ENCODE data around the gene PCGF1. TPM values are rescaled to one million over a fixed set of nuclear protein-coding genes. Genes with fewer than 3 reads are reported as not detected.
A peak's percentile ranks its signal among the peaks of the same experiment; 100 is the strongest.
"Not testable (repeated sequence)": the region's sequence is repeated elsewhere in the genome, so short reads cannot be mapped to it uniquely, and the experiment has no call there.

The PCGF1 gene
- total RNA-seq, 4 donors from 2014 or later = 4.4 to 16.2 (median 14.7) TPM

GRCh38 chr2:74464406-74464805 lies 43.1 kb downstream of the PCGF1 start:
- 0% methylated on average over 1 to 5 of the region's 13 CpGs for WGBS, 2 donors
- H3K4me1 ChIP-seq = peaks cover 13 to 36% (median 19%) of the 10 kb centered on the region in 3 donors

DNA sequence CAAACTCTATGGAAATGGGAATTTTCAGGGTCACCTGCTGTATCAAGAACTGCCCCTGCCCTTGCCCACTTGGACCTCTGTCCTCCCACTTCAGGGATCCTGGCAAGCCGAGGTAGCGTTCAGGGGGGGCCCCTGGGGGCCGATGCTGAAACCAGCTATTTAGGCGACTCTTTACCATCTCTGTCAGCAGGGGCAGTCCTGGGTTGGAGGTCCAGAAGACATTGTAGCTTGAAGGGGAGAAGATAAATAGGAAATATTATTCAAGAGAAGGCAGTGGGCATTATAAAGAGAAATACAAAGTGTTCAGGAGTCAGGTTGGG lies 44.7 kb downstream of the PCGF1 start:
- H3K36me3 ChIP-seq = peaks cover 0 to 29% (median 7%) of the 10 kb centered on the region in 3 donors
- no peaks in the 10 kb centered on the region for H3K9me3 ChIP-seq
- peaks cover 21 to 45% (median 25%) of the 10 kb centered on the region in 3 donors for H3K4me1 ChIP-seq
- no peaks in the 10 kb centered on the region for H3K27me3 ChIP-seq
- DNase-seq = no peak
- WGBS, 2 donors = 100% methylated on average over 1 of the region's 4 CpGs; no CpG with 5 or more reads in 1 of the 2 donors
- no peak overlapping the region for H3K4me3 ChIP-seq
- intact Hi-C loops (cut with DNase I) = no loop called here
- no peak for TF ChIP-seq POLR2A (IDR thresholded peaks at IDR 0.05)
- TF ChIP-seq, protein P1, sequence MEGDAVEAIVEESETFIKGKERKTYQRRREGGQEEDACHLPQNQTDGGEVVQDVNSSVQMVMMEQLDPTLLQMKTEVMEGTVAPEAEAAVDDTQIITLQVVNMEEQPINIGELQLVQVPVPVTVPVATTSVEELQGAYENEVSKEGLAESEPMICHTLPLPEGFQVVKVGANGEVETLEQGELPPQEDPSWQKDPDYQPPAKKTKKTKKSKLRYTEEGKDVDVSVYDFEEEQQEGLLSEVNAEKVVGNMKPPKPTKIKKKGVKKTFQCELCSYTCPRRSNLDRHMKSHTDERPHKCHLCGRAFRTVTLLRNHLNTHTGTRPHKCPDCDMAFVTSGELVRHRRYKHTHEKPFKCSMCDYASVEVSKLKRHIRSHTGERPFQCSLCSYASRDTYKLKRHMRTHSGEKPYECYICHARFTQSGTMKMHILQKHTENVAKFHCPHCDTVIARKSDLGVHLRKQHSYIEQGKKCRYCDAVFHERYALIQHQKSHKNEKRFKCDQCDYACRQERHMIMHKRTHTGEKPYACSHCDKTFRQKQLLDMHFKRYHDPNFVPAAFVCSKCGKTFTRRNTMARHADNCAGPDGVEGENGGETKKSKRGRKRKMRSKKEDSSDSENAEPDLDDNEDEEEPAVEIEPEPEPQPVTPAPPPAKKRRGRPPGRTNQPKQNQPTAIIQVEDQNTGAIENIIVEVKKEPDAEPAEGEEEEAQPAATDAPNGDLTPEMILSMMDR (IDR thresholded peaks at IDR 0.05) = no peak
- H3K27ac ChIP-seq = no peak overlapping the region

More at GRCh38 chr2:74464406-74464805, 43.1 kb downstream of the PCGF1 start:
- Histone ChIP-seq H3K27ac (peak overlapping the region; percentile 79 to 91 (median 84)), H3K9me3 (no peaks in the 10 kb centered on the region), H3K36me3 (peaks cover 0 to 29% (median 7%) of the 10 kb centered on the region in 3 donors), H3K4me3 (peak overlapping the region; percentile 77 to 92 (median 81)), H3K27me3 (no peaks in the 10 kb centered on the region)
- intact Hi-C loops (cut with DNase I) = no loop called here
- TF ChIP-seq POLR2A (IDR thresholded peaks at IDR 0.05) = no peak
- TF ChIP-seq, protein P1 (IDR thresholded peaks at IDR 0.05) = no peak
- DNase-seq = no peak

DNA sequence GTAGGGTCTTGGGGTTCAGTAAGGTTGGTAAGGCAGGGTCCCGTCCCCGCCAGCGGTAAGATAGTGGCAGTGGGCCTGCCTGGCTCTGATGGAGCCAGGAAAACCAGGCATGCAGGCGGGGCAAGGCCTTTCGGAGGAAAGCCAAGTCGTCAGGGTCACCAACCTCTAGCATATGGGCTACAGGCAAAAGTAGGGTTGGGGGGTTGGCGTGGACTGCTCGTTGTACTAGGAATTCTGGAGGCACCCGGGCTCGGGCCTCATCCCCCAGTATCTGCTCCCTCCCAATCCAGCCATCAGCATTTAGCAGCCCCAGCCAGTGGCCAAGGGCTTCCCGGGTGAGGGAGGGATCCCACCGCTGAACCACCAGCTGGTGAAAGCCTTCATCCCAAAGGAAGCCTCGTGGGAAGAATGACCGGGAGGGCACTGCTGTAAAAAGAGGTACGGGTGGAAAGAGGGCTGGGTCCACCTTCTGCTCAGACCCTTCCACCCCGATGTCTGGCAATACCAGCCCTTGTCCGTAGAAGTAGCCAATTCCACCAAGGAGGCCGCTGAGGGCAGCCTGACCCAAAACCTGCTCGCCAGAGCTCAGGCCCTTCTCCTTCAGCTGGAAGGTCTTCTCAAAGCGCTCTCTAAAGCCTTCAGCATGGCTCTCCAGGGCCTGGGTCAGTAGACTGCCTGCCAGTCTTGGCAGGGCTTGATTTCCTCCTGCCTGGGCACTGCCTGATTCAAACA lies 45.3 kb downstream of the PCGF1 start:
- H3K27me3 ChIP-seq = no peaks in the 10 kb centered on the region

GRCh38 chr2:74461187-74462053 lies 46.1 kb downstream of the PCGF1 start:
- TF ChIP-seq, protein P1 (IDR thresholded peaks at IDR 0.05) = no peak
- TF ChIP-seq POLR2A (IDR thresholded peaks at IDR 0.05) = no peak
- intact Hi-C loops (cut with DNase I) = no loop called here
- Histone ChIP-seq H3K36me3 (peaks cover 0 to 29% (median 7%) of the 10 kb centered on the region in 3 donors), H3K27me3 (no peaks in the 10 kb centered on the region), H3K27ac (no peak overlapping the region), H3K9me3 (no peaks in the 10 kb centered on the region), H3K4me1 (peaks cover 32 to 58% (median 35%) of the 10 kb centered on the region in 3 donors), H3K4me3 (no peak overlapping the region)
- 92 to 95% methylated on average over 7 to 12 of the region's 27 CpGs for WGBS, 2 donors
- no peak for DNase-seq

More for the DNA sequence above, 45.3 kb downstream of the PCGF1 start:
- 81 to 90% methylated on average over 8 to 11 of the region's 20 CpGs for WGBS, 2 donors
- intact Hi-C loops (cut with DNase I) = no loop called here
- Histone ChIP-seq H3K36me3 (peaks cover 0 to 29% (median 7%) of the 10 kb centered on the region in 3 donors), H3K4me1 (peaks cover 24 to 50% (median 27%) of the 10 kb centered on the region in 3 donors), H3K4me3 (no peak overlapping the region), H3K9me3 (no peaks in the 10 kb centered on the region), H3K27ac (no peak overlapping the region)
- no peak for DNase-seq
- TF ChIP-seq, protein P1 (IDR thresholded peaks at IDR 0.05) = no peak
- no peak for TF ChIP-seq POLR2A (IDR thresholded peaks at IDR 0.05)

GRCh38 chr2:74460187-74460586 lies 47.3 kb downstream of the PCGF1 start:
- H3K27ac ChIP-seq; H3K9me3 ChIP-seq; DNase-seq; H3K27me3 ChIP-seq; H3K4me3 ChIP-seq; intact Hi-C loops (cut with DNase I): not testable (repeated sequence)
- peaks cover 0 to 29% (median 7%) of the 10 kb centered on the region in 3 donors for H3K36me3 ChIP-seq
- WGBS, 2 donors = 52 to 74% methylated on average over 2 to 3 of the region's 10 CpGs
- H3K4me1 ChIP-seq = peaks cover 42 to 62% (median 42%) of the 10 kb centered on the region in 3 donors

DNA sequence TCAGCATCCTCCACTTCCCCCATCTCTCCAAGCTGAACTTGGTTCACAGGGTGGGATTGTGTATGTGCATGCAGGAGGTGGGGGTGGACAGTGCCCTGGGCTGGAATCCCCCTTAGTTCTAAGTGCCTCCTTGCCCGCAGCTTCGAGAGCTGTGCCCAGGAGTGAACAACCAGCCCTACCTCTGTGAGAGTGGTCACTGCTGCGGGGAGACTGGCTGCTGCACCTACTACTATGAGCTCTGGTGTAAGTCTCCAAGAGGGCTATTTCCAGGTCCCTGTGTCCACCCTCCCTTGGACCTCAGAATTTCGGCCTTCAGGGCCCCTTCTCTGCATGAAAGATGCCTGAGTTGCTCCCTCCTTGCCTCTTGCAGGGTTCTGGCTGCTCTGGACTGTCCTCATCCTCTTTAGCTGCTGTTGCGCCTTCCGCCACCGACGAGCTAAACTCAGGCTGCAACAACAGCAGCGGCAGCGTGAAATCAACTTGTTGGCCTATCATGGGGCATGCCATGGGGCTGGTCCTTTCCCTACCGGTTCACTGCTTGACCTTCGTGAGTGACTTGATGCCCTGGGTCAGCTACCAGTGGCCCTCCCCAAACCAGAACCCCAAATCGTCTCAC lies 47.9 kb downstream of the PCGF1 start:
- H3K27me3 ChIP-seq; intact Hi-C loops (cut with DNase I); DNase-seq; H3K9me3 ChIP-seq: not testable (repeated sequence)
- WGBS, 2 donors = 63 to 75% methylated on average over 13 of the region's 13 CpGs
- Histone ChIP-seq H3K4me3 (peak overlapping the region in 1 of 4 donors; percentile 84), H3K36me3 (peaks cover 0 to 29% (median 7%) of the 10 kb centered on the region in 3 donors), H3K4me1 (peaks cover 41 to 62% (median 42%) of the 10 kb centered on the region in 3 donors), H3K27ac (peak overlapping the region in 1 of 4 donors; percentile 86)

Data from esophagus squamous epithelium (tissue), 5 donors.